Activated T-helper 17 cell treated with anti-CD3 and anti-CD28 coated beads, Interleukin-2, amount 50 U/mL, for 72 hours (primary cell): ENCODE measurements around the gene LRRC14B. TPM values are rescaled to one million over a fixed set of nuclear protein-coding genes. Genes with fewer than 3 reads are reported as not detected.
"Not testable (repeated sequence)": the region's sequence is repeated elsewhere in the genome, so short reads cannot be mapped to it uniquely, and the experiment has no call there.

Source experiments
- ATAC-seq: fragments of 150-1000 bp; cut with Tn5 transposase; replicated peaks from 2 replicates; pipeline ENCODE4 v1.10.0; 2021; ENCODE audit warnings: mild to moderate bottlenecking, moderate library complexity
- H3K27ac Mint-ChIP-seq: one replicate; pipeline ENCODE4 v1.8.0; 2022; ENCODE audit warnings: mixed read lengths
- H3K27me3 Mint-ChIP-seq: one replicate; pipeline ENCODE4 v1.8.0; 2022; ENCODE audit warnings: mixed read lengths
- H3K36me3 Mint-ChIP-seq: one replicate; pipeline ENCODE4 v1.8.0; 2022; ENCODE audit warnings: low read depth, mild to moderate bottlenecking, mixed read lengths
- H3K4me1 Mint-ChIP-seq: one replicate; pipeline ENCODE4 v1.8.0; 2022; ENCODE audit warnings: mixed read lengths
- H3K4me3 Mint-ChIP-seq: one replicate; pipeline ENCODE4 v1.8.0; 2022; ENCODE audit warnings: mild to moderate bottlenecking, mixed read lengths
- H3K9me3 Mint-ChIP-seq: one replicate; pipeline ENCODE4 v1.8.0; 2022; ENCODE audit warnings: mixed read lengths
- total RNA-seq, 2 donors: library from RNA; stranded (reverse); gene quantifications; one replicate each; pipeline ENCODE4 v1.2.3, GENCODE V29; 2022

Gene LRRC14B
- total RNA-seq, 2 donors from 2014 or later = not detected

DNA sequence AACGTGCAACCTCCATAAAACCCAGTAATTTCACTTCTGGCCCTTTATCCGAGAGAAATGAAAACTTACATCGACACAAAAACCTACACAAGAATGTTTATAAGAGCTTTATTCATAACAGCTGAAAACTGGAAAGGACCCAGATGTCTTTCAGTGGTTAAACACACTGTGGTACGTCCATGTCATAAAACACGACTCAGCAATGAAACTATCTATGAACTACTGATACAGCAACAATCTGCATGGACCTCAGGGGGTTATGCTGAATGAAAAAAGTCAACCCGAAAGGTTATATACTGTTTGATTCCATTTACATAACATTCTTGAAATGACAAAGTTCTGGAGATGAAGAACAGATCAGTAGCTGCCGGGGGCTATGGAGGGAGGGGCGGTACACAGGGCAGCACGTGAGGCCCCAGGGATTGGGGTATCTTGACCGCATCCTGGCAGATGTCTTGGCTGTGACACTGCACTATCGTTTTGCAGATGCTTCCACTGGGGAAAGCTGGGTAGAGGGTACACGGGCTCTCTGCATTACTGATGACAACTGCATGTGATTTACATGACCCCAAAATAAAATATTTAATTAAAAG, 22.6 kb downstream of the LRRC14B start:
- H3K27me3 Mint-ChIP-seq = no peaks in the 10 kb centered on the region
- peak; percentile 20 for ATAC-seq
- H3K9me3 Mint-ChIP-seq = no peaks in the 10 kb centered on the region
- peaks cover 29% of the 10 kb centered on the region for H3K4me1 Mint-ChIP-seq
- peak overlapping the region; percentile 62 for H3K4me3 Mint-ChIP-seq
- H3K36me3 Mint-ChIP-seq = peaks cover 39% of the 10 kb centered on the region
- H3K27ac Mint-ChIP-seq = peak overlapping the region; percentile 29

DNA sequence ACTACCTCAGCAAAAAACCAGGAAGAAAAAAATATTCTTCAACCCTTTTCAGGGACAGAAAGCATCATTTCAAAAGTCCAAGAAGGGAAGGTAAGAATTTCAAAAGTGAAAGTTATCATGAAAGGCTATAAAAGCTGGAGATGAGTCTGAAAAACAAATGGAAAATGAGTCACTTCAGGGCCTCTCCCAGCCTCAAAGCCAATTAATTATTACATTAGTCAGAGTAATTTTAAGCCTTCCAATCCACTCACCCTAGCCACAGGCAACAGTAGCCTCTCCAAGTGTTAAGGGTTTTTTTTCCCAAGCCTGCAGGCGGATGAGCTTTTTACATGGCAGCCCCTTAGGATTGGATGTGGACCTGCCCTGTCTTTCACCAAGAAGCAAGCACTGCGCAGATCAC, 24.0 kb downstream of the LRRC14B start:
- H3K27ac Mint-ChIP-seq = peak overlapping the region; percentile 80
- peaks cover 51% of the 10 kb centered on the region for H3K36me3 Mint-ChIP-seq
- H3K27me3 Mint-ChIP-seq, H3K9me3 Mint-ChIP-seq: not testable (repeated sequence)
- H3K4me3 Mint-ChIP-seq = peak overlapping the region; percentile 62
- peaks cover 21% of the 10 kb centered on the region for H3K4me1 Mint-ChIP-seq
- ATAC-seq = peak; percentile 43

DNA sequence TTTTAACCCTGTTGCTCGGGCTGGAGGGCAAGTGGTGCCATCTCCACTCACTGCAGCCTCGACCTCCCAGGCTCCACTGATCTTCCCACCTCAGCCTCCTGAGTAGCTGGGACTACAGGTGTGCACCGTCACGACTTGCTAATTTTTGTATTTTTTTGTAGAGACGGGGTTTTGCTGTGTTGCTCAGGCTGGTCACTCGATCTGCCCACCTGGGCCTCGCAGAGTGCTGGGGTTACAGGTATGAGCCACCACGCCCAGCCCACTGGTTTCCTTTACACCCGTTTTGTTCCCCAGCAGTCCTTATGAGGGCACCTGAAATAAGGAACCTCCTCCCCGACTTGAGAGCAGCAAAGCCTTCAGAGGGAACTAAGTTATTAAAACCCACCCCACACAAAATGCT, 24.8 kb downstream of the LRRC14B start:
- ATAC-seq, H3K27me3 Mint-ChIP-seq, H3K9me3 Mint-ChIP-seq, H3K27ac Mint-ChIP-seq: not testable (repeated sequence)
- Mint-ChIP-seq H3K4me1 (peaks cover 18% of the 10 kb centered on the region), H3K4me3 (peak overlapping the region; percentile 62), H3K36me3 (peaks cover 58% of the 10 kb centered on the region)

DNA sequence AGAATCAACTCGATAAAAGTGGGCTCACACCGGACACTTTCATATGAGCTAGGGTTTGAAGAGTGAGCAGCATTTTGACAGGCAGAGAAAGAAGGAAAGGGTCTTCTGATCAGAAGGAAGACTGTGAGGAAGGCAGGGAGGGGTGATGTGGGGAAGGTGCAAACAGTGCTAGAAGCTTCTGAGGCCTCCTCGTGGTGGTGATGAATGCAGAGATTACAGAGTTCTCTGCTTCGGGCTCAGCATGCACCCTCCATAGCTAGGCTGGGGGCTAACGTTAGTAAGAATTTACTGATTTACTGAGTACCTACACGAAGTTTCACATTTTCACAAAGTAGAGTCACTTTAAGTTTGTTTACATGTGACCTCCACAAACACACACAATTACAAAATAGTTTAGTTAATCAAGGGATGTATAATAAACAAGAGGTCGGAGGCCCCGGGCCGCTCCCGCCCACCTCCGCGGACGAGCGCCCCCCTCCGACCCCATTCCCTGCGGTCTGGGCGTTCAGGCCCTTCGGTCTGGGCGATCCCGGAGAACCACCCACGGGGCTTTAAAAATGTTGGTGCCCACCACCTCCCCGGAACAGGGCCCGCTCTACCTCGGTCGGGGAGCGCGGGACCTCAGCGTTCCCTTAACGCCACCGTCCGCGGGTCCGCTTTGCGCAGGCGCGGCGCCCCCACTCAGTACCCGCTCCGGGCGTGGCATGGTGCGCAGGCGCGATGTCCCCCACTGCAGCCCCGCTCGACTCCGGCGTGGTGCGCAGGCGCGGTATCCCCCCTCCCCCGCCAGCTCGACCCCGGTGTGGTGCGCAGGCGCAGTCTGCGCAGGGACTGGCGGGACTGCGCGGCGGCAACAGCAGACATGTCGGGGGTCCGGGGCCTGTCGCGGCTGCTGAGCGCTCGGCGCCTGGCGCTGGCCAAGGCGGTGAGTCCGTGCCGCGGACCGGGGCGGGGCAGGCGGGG, 26.5 kb downstream of the LRRC14B start, which contains the start of the genes CCDC127 and SDHA:
TSS of gene CCDC127 (minus strand) at position 660 of the 963 bp plus-strand sequence. CDS start 1,304 bp downstream, outside the sequence.
TSS of gene SDHA (plus strand) at position 827 of the 963 bp plus-strand sequence. CDS start at position 863, 36 bp downstream.
- peak; percentile 83 for ATAC-seq
- not testable (repeated sequence) for H3K9me3 Mint-ChIP-seq, H3K27me3 Mint-ChIP-seq
- H3K4me1 Mint-ChIP-seq = peaks cover 23% of the 10 kb centered on the region
- peaks cover 69% of the 10 kb centered on the region for H3K36me3 Mint-ChIP-seq
- H3K4me3 Mint-ChIP-seq = peak within 1 kb of the TSS; percentile 96
- H3K27ac Mint-ChIP-seq = peak within 1 kb of the TSS; percentile 95

DNA sequence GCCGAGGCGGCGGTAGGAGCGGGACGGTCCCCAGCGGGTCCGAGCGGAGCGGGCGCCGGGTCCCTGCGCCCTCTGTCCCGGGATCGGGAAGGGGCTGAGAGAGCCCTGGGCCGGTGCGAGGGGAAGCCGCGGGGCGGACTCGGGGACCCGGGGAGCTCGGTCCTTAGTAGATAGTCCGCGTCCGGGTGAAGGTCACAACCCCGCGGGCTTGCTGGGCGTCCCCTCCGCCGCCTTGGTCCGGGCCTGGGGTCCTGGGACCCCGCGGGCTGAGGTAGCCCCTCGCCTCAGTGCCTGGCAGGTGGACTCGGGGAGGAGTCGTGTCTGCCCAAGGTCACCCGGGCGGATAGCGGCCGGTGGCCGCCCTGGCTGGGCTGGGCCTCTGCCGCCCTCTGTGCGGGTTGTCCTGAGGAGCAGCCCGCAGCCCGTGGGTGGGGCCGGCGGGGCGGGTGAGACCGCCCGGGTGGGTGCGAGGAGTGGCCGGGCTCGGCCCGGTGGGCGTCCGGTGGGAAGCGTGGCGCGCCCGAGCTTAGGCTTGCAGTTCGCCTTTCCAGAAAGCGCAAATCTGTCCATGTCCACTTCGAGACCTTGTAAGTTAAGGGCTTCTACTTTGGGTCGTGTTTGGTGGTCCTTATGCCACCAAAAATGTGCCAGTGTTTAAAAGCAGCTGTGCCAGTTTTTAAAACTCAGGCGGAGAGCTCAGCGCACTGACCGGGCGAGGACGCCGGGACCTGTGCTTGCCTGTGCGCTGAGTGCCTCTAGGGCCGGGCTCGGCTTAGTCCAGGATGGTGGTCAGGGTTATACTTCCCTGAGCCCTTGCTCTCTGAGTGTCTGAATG, 27.4 kb downstream of the LRRC14B start:
- H3K9me3 Mint-ChIP-seq = no peaks in the 10 kb centered on the region
- no peaks in the 10 kb centered on the region for H3K27me3 Mint-ChIP-seq
- H3K4me3 Mint-ChIP-seq = peak overlapping the region; percentile 96
- H3K36me3 Mint-ChIP-seq = peaks cover 75% of the 10 kb centered on the region
- ATAC-seq = peak; percentile 29
- peaks cover 30% of the 10 kb centered on the region for H3K4me1 Mint-ChIP-seq
- peak overlapping the region; percentile 89 for H3K27ac Mint-ChIP-seq

DNA sequence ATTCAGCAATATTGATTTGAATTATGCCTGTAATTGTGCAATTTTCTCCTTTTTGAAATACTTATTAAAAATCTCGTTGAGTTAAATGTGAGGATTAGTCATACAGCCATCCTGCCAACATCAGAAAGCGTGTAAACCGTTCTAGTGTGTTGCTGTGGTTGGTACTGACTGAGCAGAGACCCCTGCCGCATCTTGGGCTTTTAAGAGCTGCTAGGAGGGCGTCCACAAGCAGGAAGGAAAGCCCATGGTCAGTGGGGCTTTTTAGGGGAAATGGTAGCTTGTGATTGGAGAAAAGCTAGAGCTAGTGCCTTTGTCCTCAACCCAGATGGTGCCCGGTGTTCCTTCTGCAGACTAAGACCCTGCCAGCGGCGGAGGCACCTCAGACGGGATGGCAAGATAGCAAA, 28.2 kb downstream of the LRRC14B start:
- peak; percentile 31 for ATAC-seq
- H3K36me3 Mint-ChIP-seq = peaks cover 75% of the 10 kb centered on the region
- H3K4me1 Mint-ChIP-seq = peaks cover 22% of the 10 kb centered on the region

DNA sequence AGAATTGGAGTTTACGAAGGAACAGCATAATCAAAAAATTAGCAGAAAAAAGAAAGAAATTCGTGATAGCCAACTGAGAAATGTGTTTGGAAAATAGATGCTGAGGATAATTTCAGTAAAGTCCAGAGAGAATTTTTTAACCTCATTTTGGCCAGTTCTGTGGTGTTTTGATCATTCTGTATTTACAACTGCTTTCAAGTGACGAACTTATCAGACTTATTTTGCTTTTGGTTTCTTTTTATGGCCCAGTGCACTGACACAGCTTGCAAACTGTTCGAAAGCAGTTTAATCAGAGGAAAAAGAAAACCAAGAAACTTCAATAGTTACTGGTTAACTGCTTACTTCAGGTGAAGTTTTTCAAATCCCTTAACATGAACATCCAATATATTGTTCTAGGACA, 28.7 kb downstream of the LRRC14B start:
- peaks cover 19% of the 10 kb centered on the region for H3K4me1 Mint-ChIP-seq
- peaks cover 75% of the 10 kb centered on the region for H3K36me3 Mint-ChIP-seq
- H3K27ac Mint-ChIP-seq = peak overlapping the region; percentile 89
- peak; percentile 12 for ATAC-seq
- no peaks in the 10 kb centered on the region for H3K27me3 Mint-ChIP-seq
- no peaks in the 10 kb centered on the region for H3K9me3 Mint-ChIP-seq
- peak overlapping the region; percentile 96 for H3K4me3 Mint-ChIP-seq

More for the DNA sequence above, 28.2 kb downstream of the LRRC14B start:
- Mint-ChIP-seq H3K9me3 (no peaks in the 10 kb centered on the region), H3K27me3 (no peaks in the 10 kb centered on the region), H3K4me3 (peak overlapping the region; percentile 96), H3K27ac (peak overlapping the region; percentile 89)

DNA sequence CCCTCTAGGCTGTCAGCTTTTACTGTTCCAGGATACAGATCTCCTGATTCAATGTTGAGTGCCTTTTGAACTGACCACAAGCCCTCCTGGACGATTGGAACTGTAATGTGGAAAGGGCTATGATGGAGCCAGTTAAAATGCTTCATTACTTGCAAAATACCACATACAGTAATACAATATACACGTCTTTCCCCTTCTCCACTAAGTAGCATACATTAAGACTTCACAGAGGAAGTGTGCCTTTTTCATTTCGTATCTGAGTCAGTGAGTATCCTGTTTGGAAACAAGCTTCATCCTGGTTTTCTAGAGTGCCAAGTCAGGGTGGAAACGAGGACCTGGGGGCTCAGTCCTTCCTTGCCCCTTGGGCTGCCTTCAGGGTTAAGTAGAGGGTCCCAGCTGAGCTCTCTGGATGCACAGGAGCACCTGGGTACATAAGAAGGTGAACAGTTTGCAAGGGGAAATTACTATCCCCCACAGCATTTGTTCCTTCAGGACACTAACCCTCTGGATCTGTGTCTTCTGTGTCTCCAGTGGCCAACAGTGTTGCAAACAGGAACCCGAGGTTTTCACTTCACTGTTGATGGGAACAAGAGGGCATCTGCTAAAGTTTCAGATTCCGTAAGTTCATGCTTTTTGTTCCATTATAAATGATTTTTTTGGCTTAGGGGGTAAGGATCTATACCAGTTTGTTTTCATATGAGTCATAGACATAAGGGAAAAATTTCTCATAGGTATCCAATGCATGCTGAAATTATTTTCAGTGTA, 31.8 kb downstream of the LRRC14B start:
- Mint-ChIP-seq H3K4me3 (peak overlapping the region; percentile 58), H3K27ac (peak overlapping the region; percentile 85), H3K36me3 (peaks cover 84% of the 10 kb centered on the region), H3K4me1 (peaks cover 13% of the 10 kb centered on the region)
- not testable (repeated sequence) for H3K27me3 Mint-ChIP-seq, ATAC-seq, H3K9me3 Mint-ChIP-seq

DNA sequence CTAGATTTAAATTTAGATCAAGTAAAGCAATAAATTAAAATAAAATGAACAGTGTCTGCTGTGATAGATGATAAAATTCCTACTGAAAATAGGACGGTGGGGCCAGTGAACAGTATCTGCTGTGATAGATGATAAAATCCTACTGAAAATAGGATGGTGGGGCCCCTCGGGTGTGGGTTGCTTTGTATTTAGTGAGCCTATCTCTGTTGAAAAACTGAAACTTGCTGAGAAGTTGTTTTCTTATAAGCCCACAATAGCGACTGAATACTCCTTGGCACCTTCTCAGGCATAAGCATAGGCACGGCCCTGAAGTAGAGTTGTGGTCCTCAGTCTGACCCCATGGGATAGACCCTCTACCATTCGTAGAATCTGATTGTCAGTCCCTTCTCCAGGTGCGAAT, 32.5 kb downstream of the LRRC14B start:
- Mint-ChIP-seq H3K27ac (peak overlapping the region; percentile 85), H3K27me3 (no peaks in the 10 kb centered on the region), H3K36me3 (peaks cover 91% of the 10 kb centered on the region), H3K4me1 (peaks cover 13% of the 10 kb centered on the region), H3K9me3 (no peaks in the 10 kb centered on the region), H3K4me3 (peak overlapping the region; percentile 58)
- no peak for ATAC-seq

DNA sequence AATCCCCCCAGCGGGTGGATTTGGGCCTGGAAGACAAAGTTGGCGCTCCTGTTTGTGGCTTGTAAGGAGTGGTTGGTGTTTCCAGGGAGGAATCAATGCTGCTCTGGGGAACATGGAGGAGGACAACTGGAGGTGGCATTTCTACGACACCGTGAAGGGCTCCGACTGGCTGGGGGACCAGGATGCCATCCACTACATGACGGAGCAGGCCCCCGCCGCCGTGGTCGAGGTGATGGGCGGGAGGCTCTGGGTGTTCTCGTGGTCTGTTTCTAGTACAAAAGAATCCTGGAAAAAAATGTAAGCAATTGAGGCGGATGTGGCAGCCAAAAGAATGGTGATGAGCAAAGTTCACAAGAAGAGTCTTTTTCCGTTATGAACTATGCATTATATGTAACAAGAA, 34.0 kb downstream of the LRRC14B start:
- H3K27ac Mint-ChIP-seq = no peak overlapping the region
- ATAC-seq = no peak
- H3K9me3 Mint-ChIP-seq = no peaks in the 10 kb centered on the region
- no peak overlapping the region for H3K4me3 Mint-ChIP-seq
- peaks cover 13% of the 10 kb centered on the region for H3K4me1 Mint-ChIP-seq
- H3K36me3 Mint-ChIP-seq = peaks cover 93% of the 10 kb centered on the region
- no peaks in the 10 kb centered on the region for H3K27me3 Mint-ChIP-seq

DNA sequence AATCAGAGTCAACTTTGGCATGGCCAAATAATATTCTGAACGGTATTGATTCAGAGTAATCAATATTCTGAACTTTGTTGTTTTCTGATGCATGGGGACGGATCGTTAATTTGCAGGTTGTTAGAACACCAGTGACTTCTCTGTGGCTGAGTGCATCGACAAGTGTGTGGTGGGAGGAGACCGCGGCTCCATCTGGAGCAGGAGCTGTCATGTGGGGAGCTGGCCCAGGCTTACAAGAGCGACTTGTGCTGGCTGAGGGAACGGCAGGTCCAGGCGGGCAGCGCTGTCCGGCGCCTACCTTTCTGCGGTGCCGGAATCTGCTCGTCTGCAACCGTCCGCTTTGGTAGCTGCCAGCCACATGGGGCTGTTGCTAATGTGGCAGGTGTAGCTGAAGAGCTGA, 36.1 kb downstream of the LRRC14B start:
- H3K9me3 Mint-ChIP-seq, H3K27ac Mint-ChIP-seq, H3K4me3 Mint-ChIP-seq, H3K27me3 Mint-ChIP-seq, ATAC-seq: not testable (repeated sequence)
- Mint-ChIP-seq H3K4me1 (peaks cover 12% of the 10 kb centered on the region), H3K36me3 (peaks cover 100% of the 10 kb centered on the region)

DNA sequence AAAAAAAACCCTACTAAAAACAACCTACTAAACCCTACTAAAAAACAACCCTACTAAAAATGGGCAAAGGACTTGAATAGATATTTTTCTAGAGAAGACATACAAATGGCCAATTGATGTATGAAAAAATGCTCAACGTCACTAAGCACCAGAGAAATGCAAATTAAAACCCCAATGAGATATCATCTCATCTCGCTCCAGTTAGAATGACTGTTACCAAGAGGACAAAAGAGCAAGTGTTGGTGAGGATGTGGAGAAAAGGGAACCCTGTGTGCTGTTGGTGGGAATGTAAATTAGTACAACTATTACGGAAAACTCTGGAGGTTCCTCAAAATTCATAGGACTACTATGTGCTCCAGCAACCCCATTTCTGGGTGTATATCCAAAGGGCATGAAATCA, 37.6 kb downstream of the LRRC14B start:
- ATAC-seq = no peak
- no peak overlapping the region for H3K4me3 Mint-ChIP-seq
- peaks cover 100% of the 10 kb centered on the region for H3K36me3 Mint-ChIP-seq
- H3K27ac Mint-ChIP-seq = no peak overlapping the region
- no peaks in the 10 kb centered on the region for H3K27me3 Mint-ChIP-seq
- H3K4me1 Mint-ChIP-seq = no peaks in the 10 kb centered on the region
- H3K9me3 Mint-ChIP-seq = no peaks in the 10 kb centered on the region

DNA sequence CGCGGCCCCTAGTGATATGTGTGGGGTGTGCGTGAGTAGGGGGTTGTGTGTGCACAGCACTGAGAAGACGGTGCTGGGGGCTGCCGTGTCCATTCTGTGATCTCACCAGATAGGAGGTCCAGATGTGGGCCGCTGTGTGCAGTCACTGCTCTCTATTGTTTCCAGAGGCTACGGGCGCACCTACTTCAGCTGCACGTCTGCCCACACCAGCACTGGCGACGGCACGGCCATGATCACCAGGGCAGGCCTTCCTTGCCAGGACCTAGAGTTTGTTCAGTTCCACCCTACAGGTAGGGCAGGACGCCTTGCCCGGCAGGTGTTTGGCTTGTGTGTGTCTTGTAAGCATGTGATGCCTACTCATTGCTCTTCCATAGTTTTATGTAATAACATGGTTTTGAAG, 39.4 kb downstream of the LRRC14B start:
- Mint-ChIP-seq H3K4me3 (no peak overlapping the region), H3K27ac (no peak overlapping the region), H3K36me3 (peaks cover 100% of the 10 kb centered on the region), H3K9me3 (no peaks in the 10 kb centered on the region), H3K27me3 (no peaks in the 10 kb centered on the region), H3K4me1 (no peaks in the 10 kb centered on the region)
- ATAC-seq = no peak
